ENCODE data around the gene HPS1. TPM values are rescaled to one million over a fixed set of nuclear protein-coding genes. Genes with fewer than 3 reads are reported as not detected.

Gene HPS1
- total RNA-seq, 4 donors from 2014 or later: 39.0 to 56.7 (median 48.5) TPM

- ATAC-seq (ENCODE audit: low FRiP score): no peak
- no peak for DNase-seq (ENCODE audit: low spot score)
- TF ChIP-seq, protein P1, sequence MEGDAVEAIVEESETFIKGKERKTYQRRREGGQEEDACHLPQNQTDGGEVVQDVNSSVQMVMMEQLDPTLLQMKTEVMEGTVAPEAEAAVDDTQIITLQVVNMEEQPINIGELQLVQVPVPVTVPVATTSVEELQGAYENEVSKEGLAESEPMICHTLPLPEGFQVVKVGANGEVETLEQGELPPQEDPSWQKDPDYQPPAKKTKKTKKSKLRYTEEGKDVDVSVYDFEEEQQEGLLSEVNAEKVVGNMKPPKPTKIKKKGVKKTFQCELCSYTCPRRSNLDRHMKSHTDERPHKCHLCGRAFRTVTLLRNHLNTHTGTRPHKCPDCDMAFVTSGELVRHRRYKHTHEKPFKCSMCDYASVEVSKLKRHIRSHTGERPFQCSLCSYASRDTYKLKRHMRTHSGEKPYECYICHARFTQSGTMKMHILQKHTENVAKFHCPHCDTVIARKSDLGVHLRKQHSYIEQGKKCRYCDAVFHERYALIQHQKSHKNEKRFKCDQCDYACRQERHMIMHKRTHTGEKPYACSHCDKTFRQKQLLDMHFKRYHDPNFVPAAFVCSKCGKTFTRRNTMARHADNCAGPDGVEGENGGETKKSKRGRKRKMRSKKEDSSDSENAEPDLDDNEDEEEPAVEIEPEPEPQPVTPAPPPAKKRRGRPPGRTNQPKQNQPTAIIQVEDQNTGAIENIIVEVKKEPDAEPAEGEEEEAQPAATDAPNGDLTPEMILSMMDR (IDR thresholded peaks at IDR 0.05): no peak
Observed at GRCh38 chr10:98445200-98445812, 1.4 kb downstream of the HPS1 start.

GRCh38 chr10:98444314-98445006 lies 2.3 kb downstream of the HPS1 start:
- no peak for DNase-seq (ENCODE audit: low spot score)
- no peak for ATAC-seq (ENCODE audit: low FRiP score)
- TF ChIP-seq, protein P1 (IDR thresholded peaks at IDR 0.05): no peak

GRCh38 chr10:98438715-98439114 lies 8.0 kb downstream of the HPS1 start:
- DNase-seq (ENCODE audit: low spot score) (no peak), ATAC-seq (ENCODE audit: low FRiP score) (no peak)
- TF ChIP-seq, protein P1 (IDR thresholded peaks at IDR 0.05): no peak

DNA sequence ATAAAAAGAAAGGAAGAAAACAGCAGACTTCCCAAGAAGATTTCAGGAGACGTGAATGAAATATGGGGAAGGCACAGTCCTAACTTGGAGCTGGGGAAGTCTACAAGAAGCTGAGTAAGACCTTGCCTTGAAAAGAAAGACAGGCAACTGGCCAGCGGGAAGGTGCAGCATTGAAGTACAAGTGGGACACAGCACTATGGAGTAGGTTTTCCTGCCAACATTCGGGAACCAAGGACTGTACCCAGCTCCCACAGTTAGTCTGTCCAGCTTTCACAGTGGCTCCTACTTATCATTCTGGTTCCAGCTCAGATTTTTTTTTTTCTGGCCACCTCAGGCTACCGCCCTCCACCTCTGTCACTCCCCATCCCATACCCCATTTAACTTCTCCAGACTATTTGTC lies 10.0 kb downstream of the HPS1 start:
- TF ChIP-seq, protein P1 (IDR thresholded peaks at IDR 0.05): no peak
- DNase-seq (ENCODE audit: low spot score): no peak
- ATAC-seq (ENCODE audit: low FRiP score): no peak

DNA sequence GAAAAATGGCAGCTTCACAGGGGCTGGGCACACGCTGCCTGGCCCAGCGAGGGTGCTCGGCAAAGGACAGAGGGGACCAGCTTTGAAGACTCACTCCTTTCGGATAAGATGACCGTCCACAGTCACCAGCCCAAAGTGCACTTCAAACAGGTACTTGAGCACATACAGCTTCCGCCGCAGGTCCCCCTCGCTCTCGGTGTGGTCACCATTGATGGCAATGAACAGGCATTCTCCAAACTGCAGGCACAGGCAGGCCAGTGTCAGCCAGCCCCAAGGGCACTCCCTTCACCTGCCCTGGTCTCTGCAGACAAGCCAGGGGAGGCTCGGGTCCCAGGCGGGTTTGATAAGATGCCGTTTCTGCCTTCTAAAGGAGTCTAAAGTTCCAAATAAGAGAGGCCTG lies 11.6 kb downstream of the HPS1 start:
- TF ChIP-seq, protein P1 (IDR thresholded peaks at IDR 0.05): no peak
- DNase-seq (ENCODE audit: low spot score) (no peak), ATAC-seq (ENCODE audit: low FRiP score) (no peak)

- DNase-seq (ENCODE audit: low spot score) (no peak), ATAC-seq (ENCODE audit: low FRiP score) (no peak)
- TF ChIP-seq, protein P1 (IDR thresholded peaks at IDR 0.05): no peak
Observed at GRCh38 chr10:98433881-98434732, 12.6 kb downstream of the HPS1 start.
